CD14-positive monocyte (primary cell): ENCODE measurements around the gene SH3TC2. TPM values are rescaled to one million over a fixed set of nuclear protein-coding genes. Genes with fewer than 3 reads are reported as not detected.

Experiments
- DNase-seq, 3 donors: peaks; one replicate each; pipeline ENCODE4 v3.0.0-alpha.2; 2011 to 2022
- H2AFZ ChIP-seq: 2 replicates; pipeline ENCODE4 v1.6.0; 2012; ENCODE audit warnings: mild to moderate bottlenecking, low read depth, low read length, inconsistent platforms; ENCODE audit not compliant: insufficient read depth, poor library complexity, severe bottlenecking
- H3K27ac ChIP-seq, 2 donors: 1 replicate in 1 of 2; 2 replicates in 1 of 2; pipeline ENCODE4 v1.5.1; 2012 to 2013; ENCODE audit warnings: low read length in 2 of 2, control low read depth in 1 of 2, inconsistent platforms in 1 of 2, low read depth in 1 of 2, mild to moderate bottlenecking in 1 of 2
- H3K27me3 ChIP-seq, 2 donors: one replicate each; pipeline versions ENCODE4 v1.6.0 to v1.6.1; 2011 to 2013; ENCODE audit warnings: low read length in 2 of 2; ENCODE audit not compliant: control insufficient read depth in 2 of 2, insufficient read depth in 2 of 2
- H3K36me3 ChIP-seq, 2 donors: replicated peaks in 1 of 2; 1 replicate in 1 of 2; 2 replicates in 1 of 2; pipeline versions ENCODE4 v1.5.1 to v1.6.1; 2012 to 2013; ENCODE audit warnings: low read length in 2 of 2, control low read depth in 1 of 2, inconsistent platforms in 1 of 2, mild to moderate bottlenecking in 1 of 2; ENCODE audit not compliant: insufficient read depth in 2 of 2, control insufficient read depth in 1 of 2
- H3K4me1 ChIP-seq, 2 donors: 1 replicate in 1 of 2; 2 replicates in 1 of 2; pipeline versions ENCODE4 v1.5.1 to v1.6.1; 2012 to 2013; ENCODE audit warnings: low read length in 2 of 2, control low read depth in 1 of 2, inconsistent platforms in 1 of 2, mild to moderate bottlenecking in 1 of 2, moderate library complexity in 1 of 2; ENCODE audit not compliant: insufficient read depth in 2 of 2, control insufficient read depth in 1 of 2
- H3K4me2 ChIP-seq: replicated peaks from 2 replicates; pipeline ENCODE3; 2012; ENCODE audit warnings: low read length, moderate library complexity, mild to moderate bottlenecking; ENCODE audit not compliant: poor library complexity, severe bottlenecking; ENCODE audit errors: extremely low read depth
- H3K4me3 ChIP-seq, 3 experiments: fragments of 200-600 bp in 1 of 3; sonication (generic) in 1 of 3; replicated peaks in 1 of 3; 1 replicate in 2 of 3; 2 replicates in 1 of 3; pipeline ENCODE4 v1.5.1; 2011 to 2013; ENCODE audit warnings: low read length in 3 of 3, mild to moderate bottlenecking in 3 of 3, control low read depth in 2 of 3, low read depth in 2 of 3, inconsistent platforms in 1 of 3, moderate library complexity in 1 of 3
- H3K79me2 ChIP-seq: 2 replicates; pipeline ENCODE4 v1.6.0; 2012; ENCODE audit warnings: mild to moderate bottlenecking, control low read depth, inconsistent platforms, low read length, moderate library complexity; ENCODE audit not compliant: insufficient read depth
- H3K9ac ChIP-seq: 2 replicates; pipeline ENCODE4 v1.6.0; 2017; ENCODE audit warnings: low read length, mild to moderate bottlenecking; ENCODE audit not compliant: insufficient read depth, poor library complexity, severe bottlenecking
- H3K9me3 ChIP-seq, 2 donors: replicated peaks in 1 of 2; 1 replicate in 1 of 2; 2 replicates in 1 of 2; pipeline versions ENCODE4 v1.5.1 to v1.6.1; 2012 to 2013; ENCODE audit warnings: low read length in 2 of 2, control low read depth in 1 of 2; ENCODE audit not compliant: control insufficient read depth in 1 of 2, insufficient read depth in 1 of 2
- H4K20me1 ChIP-seq: 2 replicates; pipeline ENCODE4 v1.6.0; 2012; ENCODE audit warnings: mild to moderate bottlenecking, low read length, control low read depth, moderate library complexity; ENCODE audit not compliant: insufficient read depth
- H3K27ac Mint-ChIP-seq, 7 donors: one replicate each; pipeline ENCODE4 v1.8.0; 2020; ENCODE audit warnings: mild to moderate bottlenecking in 7 of 7, mixed read lengths in 7 of 7, moderate library complexity in 6 of 7, inconsistent platforms in 2 of 7
- H3K27me3 Mint-ChIP-seq, 3 donors: one replicate each; pipeline ENCODE4 v1.8.0; 2021 to 2022; ENCODE audit warnings: low read depth in 3 of 3, mild to moderate bottlenecking in 3 of 3, mixed read lengths in 3 of 3, moderate library complexity in 3 of 3, inconsistent platforms in 1 of 3
- H3K36me3 Mint-ChIP-seq, 2 donors: one replicate each; pipeline ENCODE4 v1.8.0; 2020; ENCODE audit warnings: mixed read lengths in 2 of 2, inconsistent platforms in 1 of 2, mild to moderate bottlenecking in 1 of 2
- H3K4me1 Mint-ChIP-seq: one replicate; pipeline ENCODE4 v1.8.0; 2020; ENCODE audit warnings: mild to moderate bottlenecking, mixed read lengths
- H3K4me3 Mint-ChIP-seq, 2 donors: one replicate each; pipeline ENCODE4 v1.8.0; 2020; ENCODE audit warnings: mild to moderate bottlenecking in 2 of 2, mixed read lengths in 2 of 2, moderate library complexity in 1 of 2
- H3K9me3 Mint-ChIP-seq, 7 donors: one replicate each; pipeline ENCODE4 v1.8.0; 2020 to 2022; ENCODE audit warnings: mixed read lengths in 7 of 7, mild to moderate bottlenecking in 6 of 7, moderate library complexity in 6 of 7, inconsistent platforms in 2 of 7
- whole genome bisulfite sequencing: methylation state at CpG from one replicate; pipeline ENCODE4 v1.1.5; 2013; ENCODE audit warnings: missing lambda C conversion rate; ENCODE audit not compliant: insufficient coverage; 5-methylcytosine and 5-hydroxymethylcytosine counted together
- intact Hi-C, 2 donors: fragments of 100-400 bp; cut with micrococcal nuclease; formaldehyde crosslinking; loops; one replicate each; pipeline versions ENCODE4 v1.15.0 to v1.15.1; 2023
- polyA plus RNA-seq, 3 donors: library from polyadenylated mRNA; depleted of rRNA in 1 of 3; unstranded in 2 of 3; stranded (reverse) in 1 of 3; fragments of 300-500 nt in 2 of 3; fragments of >200 nt in 1 of 3; fragmentation: Illumina TruSeq in 2 of 3; gene quantifications; 1 replicate in 2 of 3; 2 replicates in 1 of 3; pipeline ENCODE4 v1.2.3, GENCODE V29; 2012 to 2021
- TF ChIP-seq, protein P1 (sequence below): fragments of 200-600 bp; IDR thresholded peaks from one replicate; pipeline ENCODE4 v1.8.0; 2022; ENCODE audit warnings: antibody characterized with exemption, mild to moderate bottlenecking

Gene SH3TC2
- polyA plus RNA-seq, 3 donors: 0.01 to 0.30 (median 0.14) TPM

DNA sequence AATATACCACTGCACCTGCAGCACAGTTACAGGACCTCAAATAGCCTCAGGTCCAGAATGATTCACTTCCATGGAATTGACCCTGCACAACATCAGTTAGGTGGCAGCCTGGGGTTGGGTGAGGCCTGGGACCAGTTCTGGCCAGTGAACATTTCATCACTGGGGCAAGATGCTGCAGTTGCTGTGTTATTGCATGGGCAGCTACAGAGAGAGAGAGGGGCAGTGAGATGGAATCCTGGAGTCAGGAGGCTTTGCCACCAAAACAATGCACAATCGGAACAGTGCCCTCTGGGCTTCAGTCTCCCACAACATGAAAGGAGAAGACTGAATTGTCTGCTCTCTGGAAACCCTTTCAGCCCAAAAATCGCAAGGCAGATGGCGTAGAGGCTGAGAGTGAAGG is 51.8 kb downstream of the SH3TC2 start:
- Mint-ChIP-seq H3K9me3 (no peaks in the 10 kb centered on the region), H3K4me3 (no peak overlapping the region), H3K27me3 (no peaks in the 10 kb centered on the region), H3K4me1 (no peaks in the 10 kb centered on the region), H3K27ac (peak overlapping the region in 1 of 7 donors; percentile 55), H3K36me3 (no peaks in the 10 kb centered on the region)
- Histone ChIP-seq H3K4me1 (no peaks in the 10 kb centered on the region), H3K9me3 (no peaks in the 10 kb centered on the region), H3K4me3 (no peak overlapping the region), H3K79me2 (no peaks in the 10 kb centered on the region), H3K4me2 (no peak overlapping the region), H3K9ac (no peak overlapping the region), H3K27me3 (no peaks in the 10 kb centered on the region), H2AFZ (no peak overlapping the region), H3K27ac (no peak overlapping the region), H3K36me3 (no peaks in the 10 kb centered on the region), H4K20me1 (no peaks in the 10 kb centered on the region)
- TF ChIP-seq, protein P1, sequence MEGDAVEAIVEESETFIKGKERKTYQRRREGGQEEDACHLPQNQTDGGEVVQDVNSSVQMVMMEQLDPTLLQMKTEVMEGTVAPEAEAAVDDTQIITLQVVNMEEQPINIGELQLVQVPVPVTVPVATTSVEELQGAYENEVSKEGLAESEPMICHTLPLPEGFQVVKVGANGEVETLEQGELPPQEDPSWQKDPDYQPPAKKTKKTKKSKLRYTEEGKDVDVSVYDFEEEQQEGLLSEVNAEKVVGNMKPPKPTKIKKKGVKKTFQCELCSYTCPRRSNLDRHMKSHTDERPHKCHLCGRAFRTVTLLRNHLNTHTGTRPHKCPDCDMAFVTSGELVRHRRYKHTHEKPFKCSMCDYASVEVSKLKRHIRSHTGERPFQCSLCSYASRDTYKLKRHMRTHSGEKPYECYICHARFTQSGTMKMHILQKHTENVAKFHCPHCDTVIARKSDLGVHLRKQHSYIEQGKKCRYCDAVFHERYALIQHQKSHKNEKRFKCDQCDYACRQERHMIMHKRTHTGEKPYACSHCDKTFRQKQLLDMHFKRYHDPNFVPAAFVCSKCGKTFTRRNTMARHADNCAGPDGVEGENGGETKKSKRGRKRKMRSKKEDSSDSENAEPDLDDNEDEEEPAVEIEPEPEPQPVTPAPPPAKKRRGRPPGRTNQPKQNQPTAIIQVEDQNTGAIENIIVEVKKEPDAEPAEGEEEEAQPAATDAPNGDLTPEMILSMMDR: no peak
- intact Hi-C loops: no loop called here
- 100% methylated on average over 1 of the region's 3 CpGs for WGBS
- DNase-seq: no peak

- no peak overlapping the region for H3K27ac ChIP-seq
- TF ChIP-seq, protein P1: no peak
- H3K9me3 Mint-ChIP-seq: no peaks in the 10 kb centered on the region
- H2AFZ ChIP-seq: no peak overlapping the region
- no peak overlapping the region for H3K9ac ChIP-seq
- no peak overlapping the region for H3K4me3 ChIP-seq
- H4K20me1 ChIP-seq: no peaks in the 10 kb centered on the region
- H3K36me3 Mint-ChIP-seq: no peaks in the 10 kb centered on the region
- no peak overlapping the region for H3K27ac Mint-ChIP-seq
- H3K9me3 ChIP-seq: no peaks in the 10 kb centered on the region
- H3K4me1 ChIP-seq: no peaks in the 10 kb centered on the region
- intact Hi-C loops: no loop called here
- H3K79me2 ChIP-seq: no peaks in the 10 kb centered on the region
- no peak overlapping the region for H3K4me3 Mint-ChIP-seq
- peaks cover 3% of the 10 kb centered on the region for H3K4me1 Mint-ChIP-seq
- H3K4me2 ChIP-seq: no peak overlapping the region
- no peaks in the 10 kb centered on the region for H3K36me3 ChIP-seq
- DNase-seq: no peak
- no peaks in the 10 kb centered on the region for H3K27me3 Mint-ChIP-seq
- H3K27me3 ChIP-seq: no peaks in the 10 kb centered on the region
These were observed 55.7 kb downstream of the SH3TC2 start for GRCh38 chr5:149007174-149007573.
